ENCODE data around the gene GRK5.

GRK5 gene

DNA sequence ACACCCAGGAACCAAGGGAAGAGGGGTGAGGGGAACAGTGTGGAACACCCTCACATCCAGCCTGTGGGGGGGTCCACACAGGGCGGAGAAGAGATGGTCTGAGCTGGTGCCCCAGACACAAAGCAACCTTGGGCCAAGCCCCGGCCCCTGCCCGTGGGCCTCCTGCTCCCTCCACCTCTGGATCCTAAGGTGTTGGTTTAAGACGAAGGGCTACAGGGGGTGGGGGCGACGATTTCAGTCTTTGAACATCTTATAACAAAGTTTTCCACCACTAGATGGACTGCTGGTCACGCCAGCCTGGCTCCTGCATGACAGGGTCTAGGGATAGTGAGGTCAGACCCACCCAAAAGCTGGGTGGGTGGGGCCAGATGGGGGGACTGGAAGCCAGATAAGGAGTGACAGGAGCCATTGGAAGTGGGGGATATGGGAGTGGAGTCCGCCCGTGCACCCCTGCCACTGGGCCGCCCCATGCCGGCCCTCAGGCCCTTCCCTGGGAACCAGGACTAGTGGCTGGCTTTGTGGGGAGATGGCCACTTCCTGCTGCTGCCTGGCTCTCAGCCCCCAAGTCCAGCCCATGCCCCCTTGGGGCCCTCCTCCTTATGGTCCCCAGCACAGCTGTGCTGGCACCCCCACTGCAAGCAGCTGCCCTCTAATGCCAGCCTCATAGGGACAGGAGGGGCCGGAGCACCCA is 236.7 kb downstream of the GRK5 start:
- no peak for DNase-seq (ENCODE audit: extremely low spot score)
- ChIA-PET POLR2A (no interaction called here), CTCF (interaction anchor here (1.1 to 4.0 kb wide), 4 partner anchors 19 to 245 kb away, joined by 3 to 19 read pairs (median 12); partner anchors contain the start of gene GRK5)
- TF ChIP-seq ZNF384 (IDR thresholded peaks at IDR 0.05) = no peak

DNA sequence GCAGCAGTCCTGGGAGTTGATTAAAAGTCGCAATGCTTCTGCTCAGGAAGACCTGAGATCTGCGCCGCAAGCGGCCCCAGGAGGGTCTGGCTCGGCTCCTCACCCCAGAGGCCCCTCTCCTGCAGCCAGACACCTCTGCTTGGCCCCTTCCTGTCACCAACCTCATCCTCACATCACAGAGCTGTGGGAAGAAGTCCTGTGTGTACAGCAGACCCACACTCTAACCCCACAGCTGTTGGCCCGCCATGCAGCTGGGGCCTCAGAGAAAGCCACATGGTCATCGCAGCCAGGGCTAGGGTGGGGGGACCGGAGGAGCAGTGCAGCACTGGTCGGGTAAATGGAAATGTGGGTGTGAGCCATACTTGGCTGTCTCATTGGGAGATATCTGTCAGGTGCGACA is 237.5 kb downstream of the GRK5 start:
- no peak for DNase-seq (ENCODE audit: extremely low spot score)
- ChIA-PET CTCF (interaction anchor here (0.6 to 4.0 kb wide), 10 partner anchors 12 to 246 kb away, joined by 3 to 19 read pairs (median 4); partner anchors contain the start of gene GRK5), POLR2A (interaction anchor here (1.0 kb wide), 1 partner anchor 246 kb away, joined by 3 read pairs; no protein-coding TSS in a partner anchor)
- TF ChIP-seq FOXK2 (IDR thresholded peaks at IDR 0.05) (no peak), SP1 (IDR thresholded peaks at IDR 0.05) (no peak), NFRKB (IDR thresholded peaks at IDR 0.05) (no peak), ARNT (IDR thresholded peaks at IDR 0.05) (no peak), FOXA1 (IDR thresholded peaks at IDR 0.05) (no peak), TARDBP (IDR thresholded peaks at IDR 0.05) (no peak), CTBP1 (IDR thresholded peaks at IDR 0.05; ENCODE audit: borderline replicate concordance) (no peak), ELF4 (IDR thresholded peaks at IDR 0.05) (no peak), ZNF384 (IDR thresholded peaks at IDR 0.05) (no peak), HDGF (IDR thresholded peaks at IDR 0.05; ENCODE audit: borderline replicate concordance) (no peak)

DNA sequence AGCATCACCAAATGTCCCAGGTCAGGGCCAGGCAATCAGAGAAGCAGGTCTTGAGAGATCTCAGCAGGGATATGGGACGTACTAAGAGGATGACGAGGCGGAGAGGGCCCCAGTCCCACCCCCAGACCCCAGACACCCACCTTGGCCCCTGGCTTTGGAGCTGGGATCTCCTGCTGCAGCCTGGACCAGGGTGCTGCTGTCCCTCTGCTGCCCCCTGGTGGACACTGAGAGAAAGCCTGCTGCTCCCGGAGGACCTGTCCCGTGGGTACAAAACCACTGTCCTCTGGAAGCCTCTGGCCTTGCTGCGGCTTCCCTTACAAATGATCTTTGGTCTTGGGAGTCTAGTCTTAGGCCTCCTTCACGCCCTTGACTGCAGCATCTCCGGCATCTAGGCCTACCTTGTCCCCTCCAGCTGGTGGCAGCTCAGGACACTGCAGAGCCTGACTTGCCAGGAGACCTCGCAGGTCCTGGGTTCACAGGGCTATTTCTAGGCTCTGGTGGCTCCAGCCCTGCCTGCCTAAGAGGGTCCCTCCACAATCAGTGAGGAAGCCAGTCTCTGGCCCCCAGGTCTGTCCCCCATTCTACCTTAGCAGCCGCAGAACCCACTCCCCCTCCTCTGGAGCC is 238.1 kb downstream of the GRK5 start:
- CTCF ChIA-PET = interaction anchor here (0.5 to 4.0 kb wide), 12 partner anchors 11 to 301 kb away, joined by 3 to 19 read pairs (median 3); partner anchors contain the start of gene GRK5
- POLR2A ChIA-PET = interaction anchor here (1.0 kb wide), 1 partner anchor 246 kb away, joined by 3 read pairs; no protein-coding TSS in a partner anchor
- TF ChIP-seq CTBP1 (IDR thresholded peaks at IDR 0.05; ENCODE audit: borderline replicate concordance) (no peak), BHLHE40 (IDR thresholded peaks at IDR 0.05; ENCODE audit: borderline replicate concordance) (no peak), HDGF (IDR thresholded peaks at IDR 0.05; ENCODE audit: borderline replicate concordance) (no peak), ELF4 (IDR thresholded peaks at IDR 0.05) (no peak), FOXM1 (IDR thresholded peaks at IDR 0.05; ENCODE audit: borderline replicate concordance) (no peak), ARNT (IDR thresholded peaks at IDR 0.05) (no peak), FOXK2 (IDR thresholded peaks at IDR 0.05) (no peak), SUZ12 (IDR thresholded peaks at IDR 0.05) (no peak), FOXA1 (IDR thresholded peaks at IDR 0.05) (no peak), LEF1 (IDR thresholded peaks at IDR 0.05; ENCODE audit: borderline replicate concordance) (no peak), TARDBP (IDR thresholded peaks at IDR 0.05) (no peak), SP1 (IDR thresholded peaks at IDR 0.05) (no peak), L3MBTL2 (conservative IDR thresholded peaks at IDR 0.05) (no peak), ZNF384 (IDR thresholded peaks at IDR 0.05) (no peak), NFRKB (IDR thresholded peaks at IDR 0.05) (no peak)
- TF ChIP-seq, protein P1, sequence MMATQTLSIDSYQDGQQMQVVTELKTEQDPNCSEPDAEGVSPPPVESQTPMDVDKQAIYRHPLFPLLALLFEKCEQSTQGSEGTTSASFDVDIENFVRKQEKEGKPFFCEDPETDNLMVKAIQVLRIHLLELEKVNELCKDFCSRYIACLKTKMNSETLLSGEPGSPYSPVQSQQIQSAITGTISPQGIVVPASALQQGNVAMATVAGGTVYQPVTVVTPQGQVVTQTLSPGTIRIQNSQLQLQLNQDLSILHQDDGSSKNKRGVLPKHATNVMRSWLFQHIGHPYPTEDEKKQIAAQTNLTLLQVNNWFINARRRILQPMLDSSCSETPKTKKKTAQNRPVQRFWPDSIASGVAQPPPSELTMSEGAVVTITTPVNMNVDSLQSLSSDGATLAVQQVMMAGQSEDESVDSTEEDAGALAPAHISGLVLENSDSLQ (IDR thresholded peaks at IDR 0.05) = no peak
- peak; percentile 93 for DNase-seq (ENCODE audit: extremely low spot score)

DNA sequence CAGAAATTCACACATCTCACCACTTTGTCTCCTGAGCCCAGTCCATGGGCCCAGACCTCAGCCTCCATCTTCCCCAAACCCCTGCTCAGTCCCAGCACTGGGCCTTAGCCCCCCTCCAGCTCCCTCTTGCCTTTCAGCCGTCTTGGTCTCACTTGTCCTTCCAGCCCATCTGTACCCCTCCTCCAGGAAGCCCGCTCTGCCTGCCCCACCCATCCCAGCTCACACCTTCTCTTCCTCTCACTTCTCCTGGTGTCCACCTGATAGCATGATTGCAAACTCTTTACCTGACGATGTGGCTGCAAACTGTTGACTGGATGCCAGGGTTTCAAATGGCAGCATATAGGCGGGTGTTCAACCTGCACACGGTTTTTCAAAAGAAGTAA is 238.6 kb downstream of the GRK5 start:
- DNase-seq (ENCODE audit: extremely low spot score) = no peak
- ChIA-PET POLR2A (interaction anchor here (1.0 kb wide), 1 partner anchor 247 kb away, joined by 3 read pairs; no protein-coding TSS in a partner anchor), CTCF (interaction anchor here (0.5 to 4.0 kb wide), 8 partner anchors 11 to 301 kb away, joined by 3 to 19 read pairs (median 4); partner anchors contain the start of gene GRK5)
- no peak for TF ChIP-seq FOXK2 (IDR thresholded peaks at IDR 0.05)

DNA sequence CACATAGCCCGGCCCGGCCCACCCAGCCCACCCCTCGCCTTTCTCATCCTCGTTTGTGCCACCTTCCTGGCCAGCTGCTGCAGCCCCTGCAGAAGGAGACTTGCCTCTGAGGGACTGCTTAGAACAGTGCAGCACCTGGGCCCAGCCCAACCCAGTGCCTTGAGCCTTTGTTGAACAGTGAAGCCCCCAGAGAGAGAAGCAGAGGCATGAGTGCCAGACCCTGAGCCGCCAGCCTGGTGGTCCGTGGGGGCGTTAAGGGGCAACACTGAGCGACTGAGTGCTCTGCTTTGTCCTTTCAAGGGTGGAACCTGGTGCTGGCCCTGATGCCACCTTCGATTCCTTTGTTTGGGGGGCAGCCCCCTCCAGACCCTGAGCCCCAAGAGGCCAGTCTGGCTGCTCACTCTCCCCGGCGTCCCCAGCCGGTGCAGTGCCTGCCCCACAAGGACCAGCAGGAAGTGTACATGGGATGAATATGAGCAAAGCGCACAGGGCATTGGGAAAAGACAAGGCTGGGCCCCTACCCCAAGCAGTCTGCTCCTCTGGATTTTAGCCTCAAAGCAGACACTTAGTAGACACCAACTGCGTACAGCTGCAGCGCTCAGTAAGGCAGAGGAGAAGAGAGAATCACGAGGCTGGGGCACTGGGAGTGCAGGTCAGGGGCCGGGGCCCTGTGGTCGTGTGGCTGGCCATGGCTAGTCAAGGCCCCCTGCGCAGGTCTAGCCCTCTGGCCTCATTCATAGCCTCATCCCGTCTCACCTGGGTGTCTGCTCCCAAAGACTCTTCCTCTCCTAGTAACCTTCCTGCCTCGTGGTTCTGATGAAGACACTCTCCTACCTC is 239.3 kb downstream of the GRK5 start:
- TF ChIP-seq CTBP1 (IDR thresholded peaks at IDR 0.05; ENCODE audit: borderline replicate concordance) = no peak
- TF ChIP-seq, protein P1 (IDR thresholded peaks at IDR 0.05) = no peak
- TF ChIP-seq ELF4 (IDR thresholded peaks at IDR 0.05) = no peak
- TF ChIP-seq TARDBP (IDR thresholded peaks at IDR 0.05) = no peak
- no peak for TF ChIP-seq NFRKB (IDR thresholded peaks at IDR 0.05)
- TF ChIP-seq ARNT (IDR thresholded peaks at IDR 0.05) = no peak
- no peak for TF ChIP-seq FOXM1 (IDR thresholded peaks at IDR 0.05; ENCODE audit: borderline replicate concordance)
- TF ChIP-seq LEF1 (IDR thresholded peaks at IDR 0.05; ENCODE audit: borderline replicate concordance) = no peak
- no peak for TF ChIP-seq HDGF (IDR thresholded peaks at IDR 0.05; ENCODE audit: borderline replicate concordance)
- no peak for TF ChIP-seq SP1 (IDR thresholded peaks at IDR 0.05)
- no peak for TF ChIP-seq FOXA1 (IDR thresholded peaks at IDR 0.05)
- TF ChIP-seq L3MBTL2 (conservative IDR thresholded peaks at IDR 0.05) = no peak
- no peak for TF ChIP-seq SUZ12 (IDR thresholded peaks at IDR 0.05)
- no peak for TF ChIP-seq FOXK2 (IDR thresholded peaks at IDR 0.05)
- TF ChIP-seq BHLHE40 (IDR thresholded peaks at IDR 0.05; ENCODE audit: borderline replicate concordance) = no peak
- TF ChIP-seq ZNF384 (IDR thresholded peaks at IDR 0.05) = no peak
- ChIA-PET CTCF (interaction anchor here (2.0 to 4.0 kb wide), 2 partner anchors 243 to 247 kb away, joined by 13 to 17 read pairs; no protein-coding TSS in a partner anchor), POLR2A (no interaction called here)
- DNase-seq (ENCODE audit: extremely low spot score) = no peak

DNA sequence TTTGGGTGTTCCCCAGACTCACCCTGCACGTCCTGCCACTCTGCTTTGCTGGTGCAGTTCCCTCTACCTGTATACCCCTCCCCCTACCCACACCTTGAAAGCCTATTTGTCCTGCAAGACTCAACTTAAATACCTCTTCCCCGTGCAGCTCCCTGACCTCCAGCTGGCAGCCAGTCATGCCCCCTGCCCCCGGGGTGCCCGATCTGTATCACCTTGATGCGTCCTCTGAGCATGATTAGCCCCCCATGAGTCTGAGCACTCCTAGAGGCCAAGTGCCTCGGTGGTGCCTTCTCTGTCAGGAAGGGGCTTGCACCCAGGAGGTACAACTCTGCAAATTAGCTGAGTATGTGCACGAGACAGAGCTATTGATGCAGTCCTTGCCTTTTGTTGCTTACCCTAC is 240.1 kb downstream of the GRK5 start:
- ChIA-PET POLR2A (no interaction called here), CTCF (interaction anchor here (1.5 kb wide), 1 partner anchor 241 kb away, joined by 4 read pairs; the partner anchor contains the start of gene GRK5)
- TF ChIP-seq FOXM1 (IDR thresholded peaks at IDR 0.05; ENCODE audit: borderline replicate concordance) = no peak
- no peak for TF ChIP-seq SUZ12 (IDR thresholded peaks at IDR 0.05)
- no peak for TF ChIP-seq TARDBP (IDR thresholded peaks at IDR 0.05)
- no peak for TF ChIP-seq CTBP1 (IDR thresholded peaks at IDR 0.05; ENCODE audit: borderline replicate concordance)
- TF ChIP-seq FOXA1 (IDR thresholded peaks at IDR 0.05) = no peak
- no peak for TF ChIP-seq FOXK2 (IDR thresholded peaks at IDR 0.05)
- no peak for TF ChIP-seq NFRKB (IDR thresholded peaks at IDR 0.05)
- TF ChIP-seq, protein P1 (IDR thresholded peaks at IDR 0.05) = no peak
- no peak for TF ChIP-seq HDGF (IDR thresholded peaks at IDR 0.05; ENCODE audit: borderline replicate concordance)
- TF ChIP-seq LEF1 (IDR thresholded peaks at IDR 0.05; ENCODE audit: borderline replicate concordance) = no peak
- no peak for TF ChIP-seq ELF4 (IDR thresholded peaks at IDR 0.05)
- no peak for TF ChIP-seq L3MBTL2 (conservative IDR thresholded peaks at IDR 0.05)
- no peak for TF ChIP-seq SP1 (IDR thresholded peaks at IDR 0.05)
- TF ChIP-seq BHLHE40 (IDR thresholded peaks at IDR 0.05; ENCODE audit: borderline replicate concordance) = no peak
- TF ChIP-seq ZNF384 (IDR thresholded peaks at IDR 0.05) = no peak
- no peak for TF ChIP-seq ARNT (IDR thresholded peaks at IDR 0.05)
- no peak for DNase-seq (ENCODE audit: extremely low spot score)

All from HEK293T (cell line).